ENCODE results near the gene OCA2.
"Not testable (repeated sequence)": the region's sequence is repeated elsewhere in the genome, so short reads cannot be mapped to it uniquely, and the experiment has no call there.

Gene OCA2

DNA sequence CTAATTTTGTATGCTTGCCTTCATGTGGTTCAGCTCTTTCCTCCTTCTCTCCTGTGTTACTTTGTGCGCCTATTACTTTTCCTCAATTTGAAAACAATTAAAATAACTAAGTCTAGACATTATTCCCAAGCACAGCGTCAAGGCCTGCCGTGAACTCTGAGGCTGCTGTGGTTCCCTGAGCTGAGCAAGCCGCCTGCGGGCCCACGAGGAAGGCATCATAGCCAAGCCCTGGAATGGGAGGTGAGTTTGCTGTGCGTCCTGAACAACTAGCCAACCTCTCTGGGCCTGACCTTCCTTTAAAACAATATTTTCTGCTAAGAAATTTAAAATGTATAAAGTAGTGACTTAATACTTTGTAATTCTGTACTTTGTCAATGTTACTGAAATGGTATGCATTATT, 327.2 kb downstream of the OCA2 start:
- H3K9me3 ChIP-seq (ENCODE audit: insufficient read depth, low read length) = peaks cover 6% of the 10 kb centered on the region; the same call in 1 of the 2 replicates
- no peak overlapping the region for H3K4me3 ChIP-seq (ENCODE audit: insufficient read length, low read depth)
- TF ChIP-seq YY1 (IDR thresholded peaks at IDR 0.05; ENCODE audit: insufficient read depth, insufficient read length) = no peak
- no peak for TF ChIP-seq ZNF274 (IDR thresholded peaks at IDR 0.05; ENCODE audit: low read depth, low read length)
- TF ChIP-seq SUZ12 (IDR thresholded peaks at IDR 0.05; ENCODE audit: extremely low read depth, insufficient read depth, insufficient read length) = no peak
- H3K27me3 ChIP-seq (ENCODE audit: insufficient read depth, insufficient read length) = no peaks in the 10 kb centered on the region
- H3K9ac ChIP-seq (ENCODE audit: insufficient read length, low read depth) = no peak overlapping the region
- H3K36me3 ChIP-seq (ENCODE audit: insufficient read depth, insufficient read length, low read length) = no peaks in the 10 kb centered on the region
- no peak for DNase-seq (ENCODE audit: low read depth, low spot score)
- H3K4me1 ChIP-seq (ENCODE audit: insufficient read depth, insufficient read length) = no peaks in the 10 kb centered on the region

DNA sequence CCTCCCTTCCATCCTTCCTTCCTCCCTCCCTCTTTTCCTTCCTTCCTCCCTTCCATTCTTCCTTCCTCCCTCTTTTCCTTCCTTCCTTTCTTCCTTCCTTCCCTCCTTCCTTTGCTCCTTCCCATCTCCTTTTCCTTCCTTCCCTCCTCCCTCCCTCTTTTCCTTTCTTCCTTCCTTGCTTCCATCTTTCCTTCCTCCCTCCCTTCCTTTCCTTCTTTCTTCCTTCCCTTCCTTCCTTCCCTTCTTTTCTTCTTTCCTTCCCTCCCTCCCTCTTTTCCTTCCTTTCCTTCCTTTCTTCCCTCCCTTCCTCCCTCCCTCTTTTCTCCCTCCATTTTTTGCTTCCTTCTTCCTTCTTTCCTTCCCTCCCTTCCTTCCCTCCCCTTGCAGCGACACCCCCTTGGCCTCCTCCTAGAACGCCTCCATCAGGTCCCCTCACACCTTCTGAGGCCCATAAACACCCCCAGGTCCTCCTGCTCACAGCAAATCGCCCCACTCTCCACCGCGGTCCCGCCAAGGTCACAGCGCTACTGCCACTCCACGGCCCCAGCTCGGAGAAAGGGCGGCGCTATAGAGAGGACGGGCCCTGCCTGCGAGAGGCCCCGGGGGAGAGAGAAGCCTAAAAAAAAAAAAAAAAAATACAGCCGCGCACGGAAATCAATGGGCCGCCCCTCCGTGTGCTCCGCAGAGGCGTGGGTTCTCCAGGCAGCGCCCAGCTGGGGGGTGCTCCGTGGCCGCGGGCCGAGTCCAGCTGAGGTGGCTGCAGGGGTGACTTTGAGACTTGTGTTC, 328.2 kb downstream of the OCA2 start:
- TF ChIP-seq SUZ12 (IDR thresholded peaks at IDR 0.05; ENCODE audit: extremely low read depth, insufficient read depth, insufficient read length) (no peak), YY1 (IDR thresholded peaks at IDR 0.05; ENCODE audit: insufficient read depth, insufficient read length) (no peak), ZNF274 (IDR thresholded peaks at IDR 0.05; ENCODE audit: low read depth, low read length) (no peak)
- Histone ChIP-seq H3K4me3 (ENCODE audit: insufficient read length, low read depth) (no peak overlapping the region), H3K27me3 (ENCODE audit: insufficient read depth, insufficient read length) (no peaks in the 10 kb centered on the region), H3K36me3 (ENCODE audit: insufficient read depth, insufficient read length, low read length) (no peaks in the 10 kb centered on the region), H3K4me1 (ENCODE audit: insufficient read depth, insufficient read length) (no peaks in the 10 kb centered on the region), H3K9ac (ENCODE audit: insufficient read length, low read depth) (no peak overlapping the region), H3K9me3 (ENCODE audit: insufficient read depth, low read length) (peaks cover 14% of the 10 kb centered on the region; the same call in 1 of the 2 replicates)
- DNase-seq (ENCODE audit: low read depth, low spot score) = no peak

DNA sequence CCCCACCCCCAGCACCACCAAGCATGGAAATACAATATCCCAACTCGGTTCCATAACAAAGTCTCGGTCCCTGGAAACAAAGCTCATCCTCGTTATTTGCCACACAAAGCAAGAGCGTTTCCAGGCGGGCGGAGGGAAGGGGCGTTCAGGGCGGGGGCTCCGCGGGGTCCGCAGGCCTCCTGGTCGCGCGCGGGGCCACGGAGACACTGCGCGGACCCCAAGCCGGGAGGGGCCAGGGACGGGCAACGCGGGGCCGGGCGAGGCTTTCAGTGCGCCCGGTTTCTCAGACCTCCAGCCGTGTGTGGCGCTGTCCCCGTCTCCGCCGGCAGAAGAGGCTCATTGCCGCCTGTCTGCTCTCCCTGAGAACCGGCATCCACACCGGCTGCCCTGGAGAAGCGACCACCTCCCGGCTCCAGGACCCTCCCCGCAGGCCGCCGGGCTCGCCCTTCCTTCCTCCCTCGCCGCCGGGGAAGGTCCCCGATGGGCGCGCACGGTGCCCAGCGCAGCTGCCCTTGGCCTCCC, 329.0 kb downstream of the OCA2 start:
- H3K27me3 ChIP-seq (ENCODE audit: insufficient read depth, insufficient read length) = no peaks in the 10 kb centered on the region
- peaks cover 14% of the 10 kb centered on the region; the same call in 1 of the 2 replicates for H3K9me3 ChIP-seq (ENCODE audit: insufficient read depth, low read length)
- TF ChIP-seq ZNF274 (IDR thresholded peaks at IDR 0.05; ENCODE audit: low read depth, low read length) = no peak
- no peak for TF ChIP-seq SUZ12 (IDR thresholded peaks at IDR 0.05; ENCODE audit: extremely low read depth, insufficient read depth, insufficient read length)
- TF ChIP-seq YY1 (IDR thresholded peaks at IDR 0.05; ENCODE audit: insufficient read depth, insufficient read length) = no peak
- no peak overlapping the region for H3K4me3 ChIP-seq (ENCODE audit: insufficient read length, low read depth)
- H3K9ac ChIP-seq (ENCODE audit: insufficient read length, low read depth) = no peak overlapping the region
- no peaks in the 10 kb centered on the region for H3K4me1 ChIP-seq (ENCODE audit: insufficient read depth, insufficient read length)
- no peak for DNase-seq (ENCODE audit: low read depth, low spot score)
- H3K36me3 ChIP-seq (ENCODE audit: insufficient read depth, insufficient read length, low read length) = no peaks in the 10 kb centered on the region

GRCh38 chr15:27769652-27770051, 329.5 kb downstream of the OCA2 start:
- Histone ChIP-seq H3K4me1 (ENCODE audit: insufficient read depth, insufficient read length) (no peaks in the 10 kb centered on the region), H3K27me3 (ENCODE audit: insufficient read depth, insufficient read length) (no peaks in the 10 kb centered on the region), H3K36me3 (ENCODE audit: insufficient read depth, insufficient read length, low read length) (no peaks in the 10 kb centered on the region), H3K9ac (ENCODE audit: insufficient read length, low read depth) (no peak overlapping the region), H3K4me3 (ENCODE audit: insufficient read length, low read depth) (no peak overlapping the region), H3K9me3 (ENCODE audit: insufficient read depth, low read length) (peaks cover 14% of the 10 kb centered on the region; the same call in 1 of the 2 replicates)
- DNase-seq (ENCODE audit: low read depth, low spot score) = no peak
- TF ChIP-seq SUZ12 (IDR thresholded peaks at IDR 0.05; ENCODE audit: extremely low read depth, insufficient read depth, insufficient read length) = no peak

GRCh38 chr15:27768732-27769475, 330.2 kb downstream of the OCA2 start:
- Histone ChIP-seq H3K4me3 (ENCODE audit: insufficient read length, low read depth) (no peak overlapping the region), H3K9ac (ENCODE audit: insufficient read length, low read depth) (no peak overlapping the region), H3K36me3 (ENCODE audit: insufficient read depth, insufficient read length, low read length) (no peaks in the 10 kb centered on the region), H3K27me3 (ENCODE audit: insufficient read depth, insufficient read length) (no peaks in the 10 kb centered on the region), H3K4me1 (ENCODE audit: insufficient read depth, insufficient read length) (no peaks in the 10 kb centered on the region), H3K9me3 (ENCODE audit: insufficient read depth, low read length) (peaks cover 14% of the 10 kb centered on the region; the same call in 1 of the 2 replicates)
- no peak for DNase-seq (ENCODE audit: low read depth, low spot score)
- TF ChIP-seq YY1 (IDR thresholded peaks at IDR 0.05; ENCODE audit: insufficient read depth, insufficient read length) (no peak), SUZ12 (IDR thresholded peaks at IDR 0.05; ENCODE audit: extremely low read depth, insufficient read depth, insufficient read length) (no peak), ZNF274 (IDR thresholded peaks at IDR 0.05; ENCODE audit: low read depth, low read length) (no peak)

GRCh38 chr15:27767918-27768640, 331.0 kb downstream of the OCA2 start:
- TF ChIP-seq ZNF274 (IDR thresholded peaks at IDR 0.05; ENCODE audit: low read depth, low read length) = no peak
- no peak for TF ChIP-seq YY1 (IDR thresholded peaks at IDR 0.05; ENCODE audit: insufficient read depth, insufficient read length)
- TF ChIP-seq SUZ12 (IDR thresholded peaks at IDR 0.05; ENCODE audit: extremely low read depth, insufficient read depth, insufficient read length) = no peak
- H3K9ac ChIP-seq (ENCODE audit: insufficient read length, low read depth) = no peak overlapping the region
- DNase-seq (ENCODE audit: low read depth, low spot score) = no peak
- H3K4me1 ChIP-seq (ENCODE audit: insufficient read depth, insufficient read length) = peaks cover 3% of the 10 kb centered on the region
- H3K27me3 ChIP-seq (ENCODE audit: insufficient read depth, insufficient read length) = no peaks in the 10 kb centered on the region
- no peaks in the 10 kb centered on the region for H3K36me3 ChIP-seq (ENCODE audit: insufficient read depth, insufficient read length, low read length)
- peaks cover 14% of the 10 kb centered on the region; the same call in 1 of the 2 replicates for H3K9me3 ChIP-seq (ENCODE audit: insufficient read depth, low read length)
- H3K4me3 ChIP-seq (ENCODE audit: insufficient read length, low read depth) = no peak overlapping the region

DNA sequence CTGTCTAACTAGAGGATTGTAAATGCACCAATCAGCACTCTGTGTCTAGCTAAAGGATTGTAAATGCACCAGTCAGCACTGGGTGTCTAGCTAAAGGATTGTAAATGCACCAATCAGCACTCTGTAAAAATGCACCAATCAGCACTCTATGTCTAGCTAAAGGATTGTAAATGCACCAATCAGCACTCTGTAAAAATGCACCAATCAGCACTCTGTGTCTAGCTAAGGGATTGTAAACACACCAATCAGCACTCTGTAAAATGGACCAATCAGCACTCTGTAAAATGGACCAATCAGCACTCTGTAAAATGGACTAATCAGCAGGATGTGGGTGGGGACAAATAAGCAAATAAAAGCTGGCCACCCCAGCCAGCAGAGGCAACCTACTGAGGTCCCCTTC, 331.7 kb downstream of the OCA2 start:
- not testable (repeated sequence) for DNase-seq (ENCODE audit: low read depth, low spot score); H3K36me3 ChIP-seq (ENCODE audit: insufficient read depth, insufficient read length, low read length); H3K9ac ChIP-seq (ENCODE audit: insufficient read length, low read depth); H3K4me1 ChIP-seq (ENCODE audit: insufficient read depth, insufficient read length); H3K27me3 ChIP-seq (ENCODE audit: insufficient read depth, insufficient read length); H3K4me3 ChIP-seq (ENCODE audit: insufficient read length, low read depth)
- peaks cover 14% of the 10 kb centered on the region; the same call in 1 of the 2 replicates for H3K9me3 ChIP-seq (ENCODE audit: insufficient read depth, low read length)

Data from NT2/D1 (cell line).